ENCODE measurements around the gene SAMHD1. TPM values are rescaled to one million over a fixed set of nuclear protein-coding genes. Genes with fewer than 3 reads are reported as not detected.
A peak's percentile ranks its signal among the peaks of the same experiment; 100 is the strongest.

SAMHD1 gene
- total RNA-seq, 1 donor = 75.1 TPM

DNA sequence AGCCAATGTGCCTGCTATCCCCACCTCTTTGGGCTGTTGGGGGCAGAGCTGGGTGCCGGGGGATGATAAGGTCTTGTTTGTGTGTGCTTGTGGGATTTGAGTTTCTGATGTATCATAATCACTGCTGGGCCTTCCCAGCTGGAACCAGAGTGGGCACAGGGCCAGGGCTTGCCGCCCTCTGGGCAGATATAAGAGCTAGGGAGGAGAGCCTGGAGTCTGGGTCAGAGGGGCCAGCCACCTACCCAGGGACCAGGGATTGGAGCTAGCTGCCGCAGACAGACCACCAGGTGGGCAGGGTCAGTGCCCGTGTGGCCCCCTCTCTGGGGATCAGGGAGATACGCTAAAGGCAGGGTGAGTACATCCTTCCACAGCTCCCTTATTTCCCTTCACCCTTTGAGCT lies 78.7 kb downstream of the SAMHD1 start:
- no peak for DNase-seq (ENCODE audit: low read depth)
- TF ChIP-seq, protein P1, sequence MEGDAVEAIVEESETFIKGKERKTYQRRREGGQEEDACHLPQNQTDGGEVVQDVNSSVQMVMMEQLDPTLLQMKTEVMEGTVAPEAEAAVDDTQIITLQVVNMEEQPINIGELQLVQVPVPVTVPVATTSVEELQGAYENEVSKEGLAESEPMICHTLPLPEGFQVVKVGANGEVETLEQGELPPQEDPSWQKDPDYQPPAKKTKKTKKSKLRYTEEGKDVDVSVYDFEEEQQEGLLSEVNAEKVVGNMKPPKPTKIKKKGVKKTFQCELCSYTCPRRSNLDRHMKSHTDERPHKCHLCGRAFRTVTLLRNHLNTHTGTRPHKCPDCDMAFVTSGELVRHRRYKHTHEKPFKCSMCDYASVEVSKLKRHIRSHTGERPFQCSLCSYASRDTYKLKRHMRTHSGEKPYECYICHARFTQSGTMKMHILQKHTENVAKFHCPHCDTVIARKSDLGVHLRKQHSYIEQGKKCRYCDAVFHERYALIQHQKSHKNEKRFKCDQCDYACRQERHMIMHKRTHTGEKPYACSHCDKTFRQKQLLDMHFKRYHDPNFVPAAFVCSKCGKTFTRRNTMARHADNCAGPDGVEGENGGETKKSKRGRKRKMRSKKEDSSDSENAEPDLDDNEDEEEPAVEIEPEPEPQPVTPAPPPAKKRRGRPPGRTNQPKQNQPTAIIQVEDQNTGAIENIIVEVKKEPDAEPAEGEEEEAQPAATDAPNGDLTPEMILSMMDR (IDR thresholded peaks at IDR 0.05; ENCODE audit: insufficient read depth, low read depth, low read length) = no peak
- no peak overlapping the region for H3K4me3 ChIP-seq (ENCODE audit: low read depth, low read length)

DNA sequence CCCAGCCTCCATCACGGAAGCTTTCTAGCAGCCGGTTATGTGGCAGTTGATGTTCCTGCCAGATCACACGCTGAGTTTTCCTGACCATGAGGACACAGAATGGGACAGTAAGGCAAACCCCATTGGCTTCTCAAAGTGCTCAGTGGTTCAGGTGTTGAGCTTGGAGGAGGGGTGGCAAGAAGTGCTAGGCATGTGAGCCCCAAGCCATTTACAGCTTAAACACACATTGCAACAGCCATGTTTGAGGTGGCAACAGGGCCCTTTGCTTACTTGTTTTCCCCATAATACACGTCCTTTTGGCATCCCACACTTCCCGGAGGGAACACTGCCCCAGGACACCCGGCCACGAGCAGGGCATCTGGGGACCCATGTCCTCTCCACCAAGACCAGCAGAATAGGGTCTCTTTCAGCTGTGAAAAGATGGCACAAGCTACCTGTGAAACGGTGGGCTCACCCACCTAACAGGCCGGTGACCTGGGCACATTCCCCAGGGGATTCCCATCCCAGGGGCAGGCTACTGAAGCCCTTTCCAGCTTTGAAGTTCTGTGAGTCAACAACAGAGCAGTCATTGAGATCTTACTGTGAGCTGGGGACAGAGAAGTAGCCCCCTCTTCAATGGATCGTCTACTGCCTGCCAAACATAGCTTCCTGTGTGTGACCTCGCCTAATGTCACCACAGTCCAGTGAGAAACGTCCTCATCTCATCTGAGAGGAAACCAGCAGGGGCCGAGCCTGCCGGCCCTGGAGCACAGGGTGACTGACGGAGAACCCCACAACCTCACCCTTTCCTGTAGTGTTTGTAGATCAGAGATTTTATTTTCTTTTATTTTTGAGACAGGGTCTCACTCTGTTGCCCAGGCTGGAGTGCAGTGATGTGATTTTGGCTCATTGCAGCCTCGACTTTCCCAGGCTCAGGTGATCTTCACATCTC lies 79.6 kb downstream of the SAMHD1 start:
- no peak for DNase-seq (ENCODE audit: low read depth)
- H3K4me3 ChIP-seq (ENCODE audit: low read depth, low read length) = no peak overlapping the region
- TF ChIP-seq, protein P1 (IDR thresholded peaks at IDR 0.05; ENCODE audit: insufficient read depth, low read depth, low read length) = no peak

- DNase-seq (ENCODE audit: low read depth) = peak; percentile 37
- no peak overlapping the region for H3K4me3 ChIP-seq (ENCODE audit: low read depth, low read length)
- TF ChIP-seq, protein P1 (IDR thresholded peaks at IDR 0.05; ENCODE audit: insufficient read depth, low read depth, low read length) = no peak
These were observed 84.6 kb downstream of the SAMHD1 start for GRCh38 chr20:36866681-36867495.

GRCh38 chr20:36866164-36866563 lies 85.3 kb downstream of the SAMHD1 start:
- TF ChIP-seq, protein P1 (IDR thresholded peaks at IDR 0.05; ENCODE audit: insufficient read depth, low read depth, low read length) = no peak
- no peak for DNase-seq (ENCODE audit: low read depth)
- no peak overlapping the region for H3K4me3 ChIP-seq (ENCODE audit: low read depth, low read length)

DNA sequence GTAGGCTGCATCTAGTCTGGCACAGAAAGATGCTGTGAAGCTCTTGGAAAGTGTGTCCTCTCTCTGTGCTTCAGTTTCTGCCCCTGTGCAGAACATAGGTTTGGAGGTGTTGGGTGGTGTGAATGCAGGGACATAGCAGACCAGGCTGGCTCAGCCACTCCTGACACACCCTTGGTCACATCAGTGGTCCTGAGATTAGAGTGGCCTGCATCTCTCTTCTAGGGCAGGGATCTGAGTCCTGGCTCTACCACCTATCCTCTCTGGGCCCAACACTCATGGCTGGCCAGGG lies 85.7 kb downstream of the SAMHD1 start:
- no peak for DNase-seq (ENCODE audit: low read depth)
- TF ChIP-seq, protein P1 (IDR thresholded peaks at IDR 0.05; ENCODE audit: insufficient read depth, low read depth, low read length) = no peak
- H3K4me3 ChIP-seq (ENCODE audit: low read depth, low read length) = no peak overlapping the region

DNA sequence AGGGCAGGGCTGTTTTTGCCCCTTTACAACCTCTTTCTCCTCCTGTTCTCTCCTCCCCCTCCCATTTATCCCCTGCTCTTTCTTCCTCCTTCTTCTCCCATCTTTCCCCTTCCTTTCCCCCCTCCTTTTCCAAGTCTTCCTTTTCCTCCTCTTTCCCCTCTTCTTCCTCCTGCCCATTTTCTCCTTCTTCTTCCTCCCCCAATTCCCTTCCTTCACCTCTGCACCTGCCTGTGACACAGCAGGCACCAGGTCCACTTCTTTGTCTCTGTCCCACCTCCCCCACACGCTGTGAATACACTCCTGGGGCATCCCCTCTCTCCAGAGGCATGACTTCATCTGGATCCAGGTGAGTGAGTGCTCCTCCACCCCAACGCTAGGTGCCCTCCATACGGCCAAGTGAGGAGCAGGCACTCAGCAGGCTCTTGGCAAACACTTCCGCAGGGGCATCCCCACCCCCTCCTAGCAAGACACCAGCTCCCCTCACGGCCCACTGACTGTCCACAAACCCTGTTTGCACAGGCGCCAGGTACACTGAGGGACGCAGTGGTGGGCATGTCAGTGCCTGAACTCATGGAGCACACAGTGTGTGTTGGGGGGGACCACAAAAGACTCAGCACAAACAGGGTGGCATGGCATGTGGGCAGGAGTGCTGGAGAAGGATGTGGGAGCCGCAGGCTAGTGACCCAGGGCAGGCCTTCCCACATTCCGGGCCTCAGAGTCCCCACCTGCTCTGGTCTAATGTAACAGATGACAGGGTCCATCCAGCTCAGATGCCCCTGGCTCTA lies 86.2 kb downstream of the SAMHD1 start:
- TF ChIP-seq, protein P1 (IDR thresholded peaks at IDR 0.05; ENCODE audit: insufficient read depth, low read depth, low read length) = no peak
- no peak overlapping the region for H3K4me3 ChIP-seq (ENCODE audit: low read depth, low read length)
- no peak for DNase-seq (ENCODE audit: low read depth)

All from fibroblast of villous mesenchyme (primary cell).